MM.1S (cell line): ENCODE measurements around the gene NOS3.

ENCODE experiments used
- DNase-seq: peaks from one replicate; pipeline ENCODE4 v3.0.0-alpha.2; 2015
- H2AFZ ChIP-seq: fragments of 300-600 bp; sonication (generic); 2 replicates; pipeline ENCODE4 v1.6.0; 2016; ENCODE audit warnings: antibody characterized with exemption, low read length
- H3F3A ChIP-seq: fragments of 300-600 bp; sonication (generic); 2 replicates; pipeline ENCODE4 v1.6.1; 2016; ENCODE audit warnings: mild to moderate bottlenecking, antibody characterized with exemption, low read length, moderate library complexity, mixed read lengths; ENCODE audit not compliant: insufficient read depth
- H3K27ac ChIP-seq: fragments of 300-600 bp; sonication (generic); 2 replicates; pipeline ENCODE4 v1.5.1; 2016; ENCODE audit warnings: mild to moderate bottlenecking, low read length
- H3K27me3 ChIP-seq: fragments of 300-600 bp; sonication (generic); replicated peaks from 2 replicates; pipeline ENCODE4 v1.6.0; 2016; ENCODE audit warnings: low read length; ENCODE audit not compliant: insufficient read depth
- H3K36me3 ChIP-seq: fragments of 300-600 bp; sonication (generic); replicated peaks from 2 replicates; pipeline ENCODE4 v1.6.1; 2016; ENCODE audit warnings: mild to moderate bottlenecking, low read length, mixed read lengths; ENCODE audit not compliant: insufficient read depth
- H3K4me1 ChIP-seq: fragments of 300-600 bp; sonication (generic); 2 replicates; pipeline ENCODE4 v1.6.1; 2016; ENCODE audit warnings: low read length, mixed read lengths
- H3K4me2 ChIP-seq: fragments of 300-600 bp; sonication (generic); 2 replicates; pipeline ENCODE4 v1.6.0; 2016; ENCODE audit warnings: low read depth, low read length
- H3K4me3 ChIP-seq: fragments of 300-600 bp; sonication (generic); 2 replicates; pipeline ENCODE4 v1.5.1; 2016; ENCODE audit warnings: low read length, mixed read lengths
- H3K79me2 ChIP-seq: fragments of 300-600 bp; sonication (generic); 2 replicates; pipeline ENCODE4 v1.6.1; 2016; ENCODE audit warnings: mixed run types, low read length, mixed read lengths
- H3K9ac ChIP-seq: fragments of 300-600 bp; sonication (generic); 2 replicates; pipeline ENCODE4 v1.6.1; 2016; ENCODE audit warnings: low read length, mixed read lengths
- H3K9me2 ChIP-seq: fragments of 300-600 bp; sonication (generic); replicated peaks from 2 replicates; pipeline ENCODE4 v1.6.1; 2016; ENCODE audit warnings: mild to moderate bottlenecking, low read length, mixed read lengths; ENCODE audit not compliant: insufficient read depth
- H3K9me3 ChIP-seq: fragments of 300-600 bp; sonication (generic); replicated peaks from 2 replicates; pipeline ENCODE4 v1.6.1; 2016; ENCODE audit warnings: mild to moderate bottlenecking, low read length, mixed read lengths; ENCODE audit not compliant: insufficient read depth
- H4K20me1 ChIP-seq: fragments of 300-600 bp; sonication (generic); 2 replicates; pipeline ENCODE4 v1.6.1; 2016; ENCODE audit warnings: mild to moderate bottlenecking, low read length, moderate library complexity, mixed read lengths; ENCODE audit not compliant: insufficient read depth
- CTCF ChIP-seq: fragments of 300-600 bp; sonication (generic); IDR thresholded peaks from 2 replicates; pipeline ENCODE4 v1.5.1; 2016; ENCODE audit warnings: antibody characterized with exemption, low read length, mixed read lengths
- EZH2 ChIP-seq: fragments of 300-600 bp; sonication (generic); optimal IDR thresholded peaks from 2 replicates; pipeline ENCODE3; 2017; ENCODE audit warnings: low read depth, mild to moderate bottlenecking, antibody characterized with exemption, low read length, mixed read lengths
- EZH2phosphoT487 ChIP-seq: fragments of 300-600 bp; sonication (generic); IDR thresholded peaks from 2 replicates; pipeline ENCODE4 v1.6.1; 2018; ENCODE audit warnings: antibody characterized with exemption, low read length

The NOS3 gene

GRCh38 chr7:150994141-150994837 is 3.5 kb downstream of the NOS3 start:
- Histone ChIP-seq H3K4me3 (no peak overlapping the region), H3F3A (no peaks in the 10 kb centered on the region), H3K4me2 (no peak overlapping the region), H3K27ac (no peak overlapping the region), H3K27me3 (peaks cover 31% of the 10 kb centered on the region), H3K4me1 (no peaks in the 10 kb centered on the region), H3K9me3 (no peaks in the 10 kb centered on the region), H2AFZ (no peak overlapping the region), H3K9me2 (no peaks in the 10 kb centered on the region), H4K20me1 (no peaks in the 10 kb centered on the region), H3K36me3 (no peaks in the 10 kb centered on the region), H3K79me2 (no peaks in the 10 kb centered on the region), H3K9ac (no peak overlapping the region)
- TF ChIP-seq EZH2 (no peak), CTCF (no peak), EZH2phosphoT487 (no peak)
- DNase-seq, result no peak

GRCh38 chr7:150994838-150995510 is 4.2 kb downstream of the NOS3 start:
- Histone ChIP-seq H3K4me1 (no peaks in the 10 kb centered on the region), H2AFZ (no peak overlapping the region), H3K9ac (no peak overlapping the region), H3K4me2 (no peak overlapping the region), H3F3A (no peaks in the 10 kb centered on the region), H3K4me3 (no peak overlapping the region), H3K9me3 (no peaks in the 10 kb centered on the region), H3K27me3 (peaks cover 24% of the 10 kb centered on the region), H3K9me2 (no peaks in the 10 kb centered on the region), H3K36me3 (no peaks in the 10 kb centered on the region), H3K79me2 (no peaks in the 10 kb centered on the region), H3K27ac (no peak overlapping the region), H4K20me1 (no peaks in the 10 kb centered on the region)
- TF ChIP-seq CTCF, result no peak
- no peak for TF ChIP-seq EZH2
- no peak for TF ChIP-seq EZH2phosphoT487
- DNase-seq, result no peak

- Histone ChIP-seq H3K36me3 (no peaks in the 10 kb centered on the region), H3K4me2 (no peak overlapping the region), H3K4me3 (no peak overlapping the region), H3F3A (no peaks in the 10 kb centered on the region), H4K20me1 (no peaks in the 10 kb centered on the region), H3K79me2 (no peaks in the 10 kb centered on the region), H3K27ac (no peak overlapping the region), H3K9me2 (no peaks in the 10 kb centered on the region), H3K27me3 (peaks cover 15% of the 10 kb centered on the region), H3K9me3 (no peaks in the 10 kb centered on the region), H2AFZ (no peak overlapping the region), H3K9ac (no peak overlapping the region), H3K4me1 (no peaks in the 10 kb centered on the region)
- no peak for DNase-seq
- TF ChIP-seq EZH2phosphoT487, result no peak
- no peak for TF ChIP-seq CTCF
- TF ChIP-seq EZH2, result no peak
Observed at GRCh38 chr7:150996376-150997074, 5.7 kb downstream of the NOS3 start.
